Adrenal gland (tissue), 5 donors: ENCODE results near the gene WDR72.

ENCODE experiments used
- CTCF ChIP-seq, 6 experiments: fragments of 450-650 bp in 4 of 6; fragments of 200-600 bp in 2 of 6; sonication (generic) in 1 of 6; IDR thresholded peaks; 1 replicate in 5 of 6; 2 replicates in 1 of 6; pipeline versions ENCODE4 v1.5.1 to v1.8.0; 2016 to 2021; ENCODE audit warnings: antibody characterized with exemption in 6 of 6, mild to moderate bottlenecking in 2 of 6, moderate library complexity in 1 of 6
- POLR2A ChIP-seq, 2 donors: fragments of 450-650 bp; IDR thresholded peaks; one replicate each; pipeline ENCODE4 v1.6.1; 2017; ENCODE audit warnings: antibody characterized with exemption in 2 of 2, mild to moderate bottlenecking in 2 of 2, moderate library complexity in 1 of 2
- donor health status: DM: no; HTN: no; CAD: no.

DNA sequence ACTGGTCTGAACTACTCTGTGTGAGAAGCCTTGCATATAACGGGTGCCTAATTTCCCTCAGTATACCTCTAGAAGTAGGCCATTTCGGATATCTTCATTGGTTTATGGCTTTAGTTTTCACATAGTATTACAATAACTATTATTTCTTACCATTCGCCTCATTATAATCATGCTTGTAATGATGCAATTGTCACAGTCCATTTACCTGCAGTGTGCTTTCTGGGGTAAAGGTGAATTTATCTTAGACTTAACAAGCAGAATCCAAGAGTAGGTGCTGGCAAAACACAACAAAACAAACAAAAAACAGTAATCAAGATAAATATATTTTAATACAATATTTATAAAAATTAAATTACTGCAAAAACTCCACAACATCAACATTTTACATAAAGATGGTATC, 246.0 kb downstream of the WDR72 start:
- TF ChIP-seq POLR2A (IDR thresholded peaks at IDR 0.05) (no peak), CTCF (IDR thresholded peaks at IDR 0.05) (no peak)
